Stimulated activated effector memory CD8-positive, alpha-beta T cell treated with anti-CD3 and anti-CD28 coated beads, Interleukin-12 subunit alpha, Interleukin-12 subunit beta, amount 100 ng/mL, for 72 hours (primary cell): ENCODE measurements around the gene BTBD9.

Source experiments
- ATAC-seq: fragments of 150-1000 bp; cut with Tn5 transposase; 2 replicates; pipeline ENCODE4 v1.10.0; 2021
- DNase-seq, 2 donors: peaks; one replicate each; pipeline ENCODE4 v3.0.0; 2021 to 2022; ENCODE audit warnings: low spot score in 2 of 2
- H3K27ac Mint-ChIP-seq: one replicate; pipeline ENCODE4 v1.8.0; 2022; ENCODE audit warnings: mild to moderate bottlenecking, mixed read lengths
- H3K36me3 Mint-ChIP-seq: one replicate; pipeline ENCODE4 v1.8.0; 2022; ENCODE audit warnings: mild to moderate bottlenecking, mixed read lengths
- H3K4me1 Mint-ChIP-seq: one replicate; pipeline ENCODE4 v1.8.0; 2022; ENCODE audit warnings: mixed read lengths
- H3K4me3 Mint-ChIP-seq: one replicate; pipeline ENCODE4 v1.8.0; 2022; ENCODE audit warnings: mild to moderate bottlenecking, mixed read lengths
- H3K9me3 Mint-ChIP-seq: one replicate; pipeline ENCODE4 v1.8.0; 2022; ENCODE audit warnings: mixed read lengths

Gene BTBD9

GRCh38 chr6:38524436-38525145, 115.1 kb downstream of the BTBD9 start:
- Mint-ChIP-seq H3K27ac (no peak overlapping the region), H3K4me1 (peaks cover 35% of the 10 kb centered on the region), H3K4me3 (no peak overlapping the region), H3K9me3 (peaks cover 5% of the 10 kb centered on the region), H3K36me3 (no peaks in the 10 kb centered on the region)
- ATAC-seq = peak; percentile 82
- no peak for DNase-seq

DNA sequence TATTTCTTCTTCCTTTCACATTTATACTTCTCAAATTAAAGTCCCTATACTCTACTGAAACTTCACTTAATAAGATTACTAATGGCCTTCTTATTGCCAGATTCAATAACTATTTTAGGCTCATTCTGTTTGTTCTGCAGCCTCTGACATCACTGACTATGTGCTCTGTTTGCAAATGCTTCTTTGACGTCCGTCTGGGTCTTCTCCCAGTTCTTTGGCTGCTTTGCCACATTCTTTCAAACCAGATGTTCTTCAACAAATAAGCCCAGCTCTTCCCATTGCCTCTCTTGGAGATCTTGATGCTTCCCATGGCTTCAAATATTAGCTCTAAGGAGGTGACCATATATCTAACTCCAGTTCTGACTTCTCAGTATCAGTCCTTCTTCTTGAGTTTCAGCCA, 117.4 kb downstream of the BTBD9 start:
- H3K4me1 Mint-ChIP-seq = peaks cover 27% of the 10 kb centered on the region
- no peak for ATAC-seq
- peaks cover 5% of the 10 kb centered on the region for H3K9me3 Mint-ChIP-seq
- no peak for DNase-seq
- no peaks in the 10 kb centered on the region for H3K36me3 Mint-ChIP-seq
- peak overlapping the region; percentile 15 for H3K27ac Mint-ChIP-seq
- H3K4me3 Mint-ChIP-seq = no peak overlapping the region

- ATAC-seq = no peak
- H3K4me3 Mint-ChIP-seq = no peak overlapping the region
- no peak for DNase-seq
- H3K36me3 Mint-ChIP-seq = no peaks in the 10 kb centered on the region
- peaks cover 16% of the 10 kb centered on the region for H3K4me1 Mint-ChIP-seq
- H3K9me3 Mint-ChIP-seq = no peaks in the 10 kb centered on the region
- H3K27ac Mint-ChIP-seq = no peak overlapping the region
Observed at GRCh38 chr6:38518511-38519304, 121.0 kb downstream of the BTBD9 start.

- Mint-ChIP-seq H3K27ac (no peak overlapping the region), H3K4me1 (peaks cover 4% of the 10 kb centered on the region), H3K4me3 (no peak overlapping the region), H3K36me3 (no peaks in the 10 kb centered on the region), H3K9me3 (no peaks in the 10 kb centered on the region)
- DNase-seq (no peak), ATAC-seq (no peak)
Observed at GRCh38 chr6:38517005-38517404, 122.7 kb downstream of the BTBD9 start.

DNA sequence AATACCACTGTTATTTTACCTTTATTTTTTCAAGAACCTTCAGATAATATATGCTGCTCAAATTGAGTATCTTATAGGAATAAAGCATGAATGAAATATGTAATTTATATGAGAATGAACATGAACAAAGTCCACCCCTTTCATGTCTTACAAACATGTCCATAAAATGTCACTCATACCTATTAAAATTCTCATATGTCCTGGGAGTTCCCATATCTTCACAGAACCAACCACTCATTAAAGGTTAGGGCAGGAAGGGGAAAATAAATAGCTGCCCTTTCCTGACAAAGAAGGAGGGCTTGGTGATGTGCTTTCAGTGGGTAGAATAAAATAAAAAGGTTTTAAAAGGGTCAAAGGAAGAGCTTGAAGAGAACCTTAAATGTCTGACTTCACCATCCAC, 125.3 kb downstream of the BTBD9 start:
- DNase-seq (no peak), ATAC-seq (no peak)
- no peak overlapping the region for H3K4me3 Mint-ChIP-seq
- no peaks in the 10 kb centered on the region for H3K9me3 Mint-ChIP-seq
- no peak overlapping the region for H3K27ac Mint-ChIP-seq
- no peaks in the 10 kb centered on the region for H3K4me1 Mint-ChIP-seq
- H3K36me3 Mint-ChIP-seq = no peaks in the 10 kb centered on the region

DNA sequence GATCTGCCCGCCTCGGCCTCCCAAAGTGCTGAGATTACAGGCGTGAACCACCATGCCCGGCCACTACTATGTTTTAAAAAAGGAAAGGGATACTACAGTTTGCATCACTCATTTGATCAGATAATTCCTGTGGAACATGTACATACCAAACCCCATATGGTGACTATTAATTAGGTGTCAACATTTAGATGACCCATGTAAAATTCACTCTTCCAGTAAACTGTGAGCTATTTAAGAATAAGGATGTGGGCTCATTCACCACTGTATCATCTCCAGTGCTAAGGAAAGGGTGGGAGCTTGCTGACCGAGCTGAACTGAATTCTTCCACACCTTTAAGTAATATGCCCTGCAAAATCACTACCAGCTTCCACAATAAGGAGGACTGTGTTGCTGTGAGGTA, 127.5 kb downstream of the BTBD9 start:
- DNase-seq = no peak
- H3K36me3 Mint-ChIP-seq = no peaks in the 10 kb centered on the region
- ATAC-seq = no peak

GRCh38 chr6:38510205-38510604, 129.5 kb downstream of the BTBD9 start:
- Mint-ChIP-seq H3K4me3 (no peak overlapping the region), H3K36me3 (no peaks in the 10 kb centered on the region)
- no peak for ATAC-seq

More for the DNA sequence above, 127.5 kb downstream of the BTBD9 start:
- no peak overlapping the region for H3K4me3 Mint-ChIP-seq
- no peaks in the 10 kb centered on the region for H3K4me1 Mint-ChIP-seq
- H3K27ac Mint-ChIP-seq = no peak overlapping the region
- no peaks in the 10 kb centered on the region for H3K9me3 Mint-ChIP-seq

GRCh38 chr6:38509713-38510112, 130.0 kb downstream of the BTBD9 start:
- Mint-ChIP-seq H3K36me3 (no peaks in the 10 kb centered on the region), H3K27ac (no peak overlapping the region), H3K4me1 (no peaks in the 10 kb centered on the region), H3K4me3 (no peak overlapping the region), H3K9me3 (no peaks in the 10 kb centered on the region)
- DNase-seq (no peak), ATAC-seq (no peak)

More at GRCh38 chr6:38510205-38510604, 129.5 kb downstream of the BTBD9 start:
- no peaks in the 10 kb centered on the region for H3K4me1 Mint-ChIP-seq
- no peak for DNase-seq
- no peaks in the 10 kb centered on the region for H3K9me3 Mint-ChIP-seq
- no peak overlapping the region for H3K27ac Mint-ChIP-seq

DNA sequence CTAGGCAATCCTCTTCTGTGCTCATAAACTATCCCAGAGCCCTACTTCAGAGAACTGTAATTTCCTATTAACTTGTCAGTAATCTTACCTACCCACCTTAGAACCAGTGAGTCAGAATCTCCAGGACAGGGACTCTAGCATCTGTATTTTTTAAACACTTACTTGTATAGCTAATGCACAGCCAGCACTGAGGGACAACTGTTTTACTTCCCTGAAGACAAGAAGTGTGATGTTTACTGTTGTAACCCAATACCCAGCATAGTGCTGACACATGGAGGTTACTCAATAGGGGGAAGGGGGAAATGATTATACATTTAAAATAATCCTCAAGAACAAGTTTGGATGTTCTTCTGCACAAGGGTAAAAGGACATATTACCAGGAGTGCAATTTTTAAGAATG, 130.8 kb downstream of the BTBD9 start:
- no peak for ATAC-seq
- DNase-seq = no peak
- H3K4me3 Mint-ChIP-seq = no peak overlapping the region
- H3K36me3 Mint-ChIP-seq = no peaks in the 10 kb centered on the region
- H3K9me3 Mint-ChIP-seq = no peaks in the 10 kb centered on the region
- H3K4me1 Mint-ChIP-seq = no peaks in the 10 kb centered on the region
- H3K27ac Mint-ChIP-seq = no peak overlapping the region

DNA sequence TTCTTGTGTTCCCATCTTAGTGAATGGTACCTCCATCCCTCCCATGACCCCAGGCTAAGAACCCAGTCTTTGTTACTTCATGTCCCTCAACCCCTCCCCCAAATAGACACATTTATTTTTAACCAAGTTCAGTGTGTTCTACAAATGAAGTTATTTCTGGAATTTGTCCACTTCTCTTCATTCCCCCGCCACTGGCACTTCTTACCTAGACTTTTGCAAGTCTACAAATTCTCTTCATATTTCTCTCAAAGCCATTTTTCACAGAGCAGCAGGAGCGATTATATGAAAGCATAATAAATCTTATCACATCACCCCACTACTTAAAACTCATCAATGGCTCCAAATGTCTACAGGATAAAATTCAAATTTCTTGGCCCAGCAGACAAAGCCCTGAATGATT, 131.4 kb downstream of the BTBD9 start:
- DNase-seq (no peak), ATAC-seq (no peak)
- Mint-ChIP-seq H3K4me3 (no peak overlapping the region), H3K36me3 (no peaks in the 10 kb centered on the region), H3K27ac (no peak overlapping the region), H3K4me1 (no peaks in the 10 kb centered on the region), H3K9me3 (no peaks in the 10 kb centered on the region)

GRCh38 chr6:38507173-38507572, 132.6 kb downstream of the BTBD9 start:
- no peak for DNase-seq
- no peak overlapping the region for H3K27ac Mint-ChIP-seq
- ATAC-seq = no peak
- H3K36me3 Mint-ChIP-seq = no peaks in the 10 kb centered on the region
- H3K9me3 Mint-ChIP-seq = no peaks in the 10 kb centered on the region
- H3K4me3 Mint-ChIP-seq = no peak overlapping the region
- no peaks in the 10 kb centered on the region for H3K4me1 Mint-ChIP-seq

DNA sequence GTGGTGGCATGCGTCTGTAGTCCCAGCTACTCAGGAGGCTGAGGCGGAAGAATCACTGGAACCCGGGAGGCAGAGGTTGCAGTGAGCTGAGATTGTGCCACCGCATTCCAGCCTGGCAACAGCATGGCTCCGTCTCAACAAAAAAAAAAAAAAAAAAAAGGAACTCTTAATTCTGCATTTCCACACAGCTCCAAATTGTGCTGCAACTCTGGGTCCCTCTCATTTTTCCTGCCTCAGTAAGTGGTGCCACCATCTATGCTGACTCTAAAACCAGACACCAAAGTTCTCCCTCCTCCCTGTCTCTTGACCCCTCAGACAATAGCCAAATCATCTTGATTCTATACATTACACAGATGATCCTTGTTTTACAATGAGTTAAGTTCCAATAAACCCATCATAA, 133.9 kb downstream of the BTBD9 start:
- no peak overlapping the region for H3K4me3 Mint-ChIP-seq
- no peaks in the 10 kb centered on the region for H3K4me1 Mint-ChIP-seq
- ATAC-seq = no peak
- DNase-seq = no peak
- no peaks in the 10 kb centered on the region for H3K36me3 Mint-ChIP-seq
- H3K9me3 Mint-ChIP-seq = no peaks in the 10 kb centered on the region
- H3K27ac Mint-ChIP-seq = no peak overlapping the region

DNA sequence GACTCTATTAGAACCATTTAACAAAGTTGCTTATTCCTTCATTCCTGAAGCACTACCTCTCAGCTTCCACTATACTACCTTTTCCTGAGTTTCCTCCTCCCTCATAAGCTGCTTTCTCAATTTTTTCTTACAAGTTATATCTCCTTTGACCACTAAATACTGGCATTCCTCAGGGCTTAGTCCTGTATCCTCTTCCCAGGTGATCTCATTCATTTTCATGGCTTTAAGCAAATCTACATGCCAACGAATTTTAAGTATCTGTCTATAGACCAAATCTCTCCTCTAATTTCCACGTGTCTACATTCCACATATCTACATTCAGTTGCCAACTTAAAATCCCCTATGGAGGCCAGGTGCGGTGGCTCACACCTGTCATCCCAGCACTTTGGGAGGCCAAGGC, 134.7 kb downstream of the BTBD9 start:
- H3K4me1 Mint-ChIP-seq = no peaks in the 10 kb centered on the region
- H3K9me3 Mint-ChIP-seq = no peaks in the 10 kb centered on the region
- H3K27ac Mint-ChIP-seq = no peak overlapping the region
- H3K36me3 Mint-ChIP-seq = no peaks in the 10 kb centered on the region
- H3K4me3 Mint-ChIP-seq = no peak overlapping the region
- no peak for DNase-seq
- ATAC-seq = no peak

- no peaks in the 10 kb centered on the region for H3K36me3 Mint-ChIP-seq
- no peak overlapping the region for H3K4me3 Mint-ChIP-seq
- H3K4me1 Mint-ChIP-seq = no peaks in the 10 kb centered on the region
- no peak overlapping the region for H3K27ac Mint-ChIP-seq
- DNase-seq (no peak), ATAC-seq (no peak)
- no peaks in the 10 kb centered on the region for H3K9me3 Mint-ChIP-seq
Observed at GRCh38 chr6:38503960-38504682, 135.6 kb downstream of the BTBD9 start.

DNA sequence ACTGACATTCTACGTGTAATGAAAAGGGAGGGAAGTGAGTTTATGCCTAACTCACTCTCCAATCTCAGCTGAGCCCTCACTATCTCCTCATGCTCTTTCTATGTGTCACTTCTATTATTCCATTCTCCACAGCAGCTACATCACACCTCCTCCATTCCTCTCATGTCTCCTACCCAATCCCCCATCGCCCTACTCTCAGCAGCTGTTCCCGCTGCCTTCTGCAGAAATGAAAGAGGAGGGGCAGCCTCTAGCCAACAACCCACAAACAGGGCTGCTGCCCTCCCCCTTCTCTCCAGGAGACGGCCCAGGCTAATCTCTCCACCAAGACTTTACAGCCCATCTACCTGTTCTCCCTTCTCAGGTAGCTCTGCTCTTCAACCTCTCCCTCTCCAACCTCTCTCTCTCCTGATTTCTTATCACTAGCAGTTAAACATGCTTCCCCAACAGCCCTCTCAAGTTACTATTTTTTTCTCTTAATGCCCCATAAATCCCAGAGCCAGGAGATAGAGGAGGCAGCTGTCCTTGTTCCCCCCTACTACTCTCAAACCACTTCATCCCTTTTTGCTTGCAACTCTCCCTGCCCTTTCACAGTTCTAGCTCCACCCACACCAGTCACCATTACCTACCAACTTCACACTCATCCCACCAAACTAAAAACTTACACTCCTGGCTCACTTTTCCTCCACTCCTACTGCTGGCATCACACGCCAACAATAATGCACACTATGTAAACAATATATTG, 136.5 kb downstream of the BTBD9 start:
- Mint-ChIP-seq H3K4me3 (no peak overlapping the region), H3K36me3 (no peaks in the 10 kb centered on the region), H3K4me1 (no peaks in the 10 kb centered on the region), H3K27ac (no peak overlapping the region), H3K9me3 (no peaks in the 10 kb centered on the region)
- ATAC-seq (no peak), DNase-seq (no peak)
